SK-N-SH (cell line): ENCODE measurements around the gene SPRR2D. TPM values are rescaled to one million over a fixed set of nuclear protein-coding genes. Genes with fewer than 3 reads are reported as not detected.

Experiments used
- CTCF ChIA-PET: fragments of 300-600, 350-600 bp; formaldehyde crosslinking; extraction: SDS; loops from one replicate; lab custom pipeline; 2021; lab: Yijun Ruan, JAX
- POLR2A ChIA-PET: fragments of 350-600 bp; sonication (Branson Sonifier 250); formaldehyde crosslinking; extraction: SDS; loops from one replicate; lab custom pipeline; 2020; ENCODE audit warnings: antibody characterized with exemption, inconsistent platforms; lab: Yijun Ruan, JAX
- DNase-seq: peaks from one replicate; pipeline ENCODE4 v3.0.0; 2012
- H2AFZ ChIP-seq: fragments of 200-600 bp; sonication (generic); 2 replicates; pipeline ENCODE4 v1.8.1; 2016; ENCODE audit warnings: antibody characterized with exemption, mild to moderate bottlenecking, low read depth
- H3F3A ChIP-seq: fragments of 200-600 bp; sonication (generic); replicated peaks from 2 replicates; pipeline ENCODE3; 2016; ENCODE audit warnings: antibody characterized with exemption, mild to moderate bottlenecking; ENCODE audit not compliant: insufficient read depth
- H3K27ac ChIP-seq, 2 experiments: fragments of 200-500 bp in 1 of 2; fragments of 200-600 bp in 1 of 2; sonication (Bioruptor generic) in 1 of 2; sonication (generic), shearing (Covaris generic) in 1 of 2; 2 replicates each; pipeline versions ENCODE4 v1.5.1 to v1.6.1; 2014 to 2016; ENCODE audit warnings: low read depth in 2 of 2, inconsistent platforms in 1 of 2, low read length in 1 of 2, mild to moderate bottlenecking in 1 of 2, mixed read lengths in 1 of 2
- H3K27me3 ChIP-seq: fragments of 200-600 bp; sonication (generic), shearing (Covaris generic); 2 replicates; pipeline ENCODE4 v1.6.1; 2016; ENCODE audit warnings: mixed run types; ENCODE audit not compliant: insufficient read depth
- H3K36me3 ChIP-seq, 2 experiments: fragments of 200-500 bp in 1 of 2; fragments of 200-600 bp in 1 of 2; sonication (Bioruptor generic) in 1 of 2; sonication (generic) in 1 of 2; replicated peaks in 1 of 2; 2 replicates each; pipeline versions ENCODE3 to v1.5.1; 2014 to 2016; ENCODE audit warnings: low read length in 1 of 2, mild to moderate bottlenecking in 1 of 2; ENCODE audit not compliant: insufficient read depth in 2 of 2, control insufficient read depth in 1 of 2
- H3K4me1 ChIP-seq, 2 experiments: fragments of 200-500 bp in 1 of 2; fragments of 200-600 bp in 1 of 2; sonication (Bioruptor generic) in 1 of 2; sonication (generic), shearing (Covaris generic) in 1 of 2; 2 replicates each; pipeline versions ENCODE4 v1.5.1 to v1.6.1; 2014 to 2016; ENCODE audit warnings: low read depth in 1 of 2, low read length in 1 of 2, mixed run types in 1 of 2; ENCODE audit not compliant: insufficient read depth in 2 of 2, control insufficient read depth in 1 of 2
- H3K4me2 ChIP-seq: fragments of 200-600 bp; sonication (generic), shearing (Covaris generic); 2 replicates; pipeline ENCODE4 v1.6.1; 2017; ENCODE audit warnings: mixed run types
- H3K4me3 ChIP-seq, 2 experiments: fragments of 200-500 bp in 1 of 2; fragments of 200-600 bp in 1 of 2; sonication (Bioruptor generic) in 1 of 2; sonication (generic), shearing (Covaris generic) in 1 of 2; 2 replicates each; pipeline versions ENCODE4 v1.5.1 to v1.8.1; 2014 to 2016; ENCODE audit warnings: low read depth in 2 of 2, inconsistent platforms in 1 of 2, low read length in 1 of 2, mild to moderate bottlenecking in 1 of 2, mixed read lengths in 1 of 2, moderate library complexity in 1 of 2
- H3K79me2 ChIP-seq: fragments of 200-600 bp; sonication (generic); 2 replicates; pipeline ENCODE4 v1.8.1; 2017; ENCODE audit warnings: mild to moderate bottlenecking; ENCODE audit not compliant: insufficient read depth
- H3K9ac ChIP-seq: fragments of 200-600 bp; sonication (generic); 2 replicates; pipeline ENCODE4 v1.6.1; 2017; ENCODE audit warnings: mixed run types
- H3K9me2 ChIP-seq: fragments of 200-600 bp; sonication (generic); 2 replicates; pipeline ENCODE4 v1.6.1; 2017; ENCODE audit warnings: mixed run types
- H3K9me3 ChIP-seq: fragments of 200-600 bp; sonication (generic); 2 replicates; pipeline ENCODE4 v1.6.1; 2017; ENCODE audit warnings: mixed run types, mild to moderate bottlenecking, moderate library complexity
- H4K20me1 ChIP-seq: fragments of 200-600 bp; sonication (generic); 2 replicates; pipeline ENCODE4 v1.6.1; 2017; ENCODE audit warnings: mild to moderate bottlenecking, mixed run types; ENCODE audit not compliant: insufficient read depth
- EZH2phosphoT487 ChIP-seq: fragments of 200-600 bp; sonication (generic); IDR thresholded peaks from 2 replicates; pipeline ENCODE4 v1.6.1; 2017; ENCODE audit warnings: low read depth, mixed run types, mild to moderate bottlenecking, antibody characterized with exemption, moderate library complexity, borderline replicate concordance
- FOSL2 ChIP-seq: IDR thresholded peaks from 2 replicates; pipeline ENCODE4 v1.4.0; 2012; ENCODE audit warnings: low read depth, mild to moderate bottlenecking, moderate library complexity, borderline replicate concordance
- FOXJ3 ChIP-seq: sonication (generic); formaldehyde crosslinking; IDR thresholded peaks from 2 replicates; pipeline ENCODE4 v1.5.1; 2020; ENCODE audit warnings: mild to moderate bottlenecking, missing genetic modification reagents
- FOXM1 ChIP-seq: IDR thresholded peaks from 2 replicates; pipeline ENCODE4 v1.4.0; 2012; ENCODE audit warnings: low read depth, mild to moderate bottlenecking
- NRF1 ChIP-seq: IDR thresholded peaks from 2 replicates; pipeline ENCODE4 v1.6.1; 2012; ENCODE audit warnings: low read depth, mild to moderate bottlenecking, low read length
- PBX3 ChIP-seq: IDR thresholded peaks from 2 replicates; pipeline ENCODE4; 2012
- POLR2AphosphoS5 ChIP-seq: IDR thresholded peaks from 2 replicates; pipeline ENCODE4 v1.6.1; 2012; ENCODE audit warnings: low read depth, low read length
- RCOR1 ChIP-seq: fragments of 150-350 bp; IDR thresholded peaks from 2 replicates; pipeline ENCODE4 v1.6.1; 2017; ENCODE audit warnings: antibody characterized with exemption, low read length
- RFX5 ChIP-seq: IDR thresholded peaks from 2 replicates; pipeline ENCODE4 v1.6.1; 2012; ENCODE audit warnings: mild to moderate bottlenecking, improper control_type of control experiment, low read length
- SIN3A ChIP-seq: IDR thresholded peaks from 2 replicates; pipeline ENCODE4 v1.6.1; 2012; ENCODE audit warnings: low read depth, mild to moderate bottlenecking, low read length, moderate library complexity, borderline replicate concordance
- SMC3 ChIP-seq: IDR thresholded peaks from 2 replicates; pipeline ENCODE4 v1.6.1; 2012; ENCODE audit warnings: low read depth, low read length, improper control_type of control experiment
- TAF1 ChIP-seq: IDR thresholded peaks from 2 replicates; pipeline ENCODE4 v1.6.1; 2012; ENCODE audit warnings: low read depth, mild to moderate bottlenecking, low read length, moderate library complexity, borderline replicate concordance
- TEAD4 ChIP-seq: IDR thresholded peaks from 2 replicates; pipeline ENCODE4 v1.4.0; 2012; ENCODE audit warnings: mild to moderate bottlenecking, borderline replicate concordance; ENCODE audit not compliant: insufficient read depth
- WGBS: methylation state at CpG from one replicate; pipeline ENCODE4 v1.1.6; 2017; ENCODE audit warnings: low lambda C conversion rate; 5-methylcytosine and 5-hydroxymethylcytosine counted together
- polyA plus RNA-seq, 3 experiments: library from polyadenylated mRNA; depleted of rRNA; stranded (reverse); fragments of >200 nt; gene quantifications; 2 replicates each; pipeline ENCODE4 v1.2.3, GENCODE V29; 2012

Gene SPRR2D
- polyA plus RNA-seq, 1 of the 3 experiments (the other 2 are of a cell fraction), result not detected

GRCh38 chr1:153081736-153082135 lies 40.8 kb upstream of the SPRR2D start:
- CTCF ChIA-PET, result no interaction called here

GRCh38 chr1:153072806-153073726 lies 32.1 kb upstream of the SPRR2D start:
- no peaks in the 10 kb centered on the region for H3K27me3 ChIP-seq
- TF ChIP-seq RCOR1 (no peak), TEAD4 (no peak), SIN3A (no peak), FOXJ3 (CRISPR knock-in tag) (no peak), FOXM1 (no peak), RFX5 (no peak), TAF1 (no peak)
- H3K79me2 ChIP-seq, result no peaks in the 10 kb centered on the region
- no peak overlapping the region for H2AFZ ChIP-seq
- POLR2A ChIA-PET, result no interaction called here
- H3K9me3 ChIP-seq, result no peaks in the 10 kb centered on the region
- no peaks in the 10 kb centered on the region for H3F3A ChIP-seq
- H4K20me1 ChIP-seq, result no peaks in the 10 kb centered on the region
- H3K4me1 ChIP-seq, result no peaks in the 10 kb centered on the region
- no peaks in the 10 kb centered on the region for H3K36me3 ChIP-seq
- no peak overlapping the region for H3K27ac ChIP-seq
- 0% methylated on average over 5 of the region's 5 CpGs for WGBS
- H3K4me2 ChIP-seq, result no peak overlapping the region
- no peak for DNase-seq
- no peak overlapping the region for H3K4me3 ChIP-seq
- CTCF ChIA-PET, result no interaction called here
- no peaks in the 10 kb centered on the region for H3K9me2 ChIP-seq
- no peak overlapping the region for H3K9ac ChIP-seq

More at GRCh38 chr1:153081736-153082135, 40.8 kb upstream of the SPRR2D start:
- Histone ChIP-seq H3K36me3 (no peaks in the 10 kb centered on the region), H2AFZ (no peak overlapping the region), H3K9ac (no peak overlapping the region), H3K9me2 (no peaks in the 10 kb centered on the region), H3K4me3 (no peak overlapping the region), H3K27ac (no peak overlapping the region), H3K4me2 (no peak overlapping the region), H3K9me3 (no peaks in the 10 kb centered on the region), H3K4me1 (no peaks in the 10 kb centered on the region), H3K27me3 (no peaks in the 10 kb centered on the region), H3F3A (no peaks in the 10 kb centered on the region), H3K79me2 (no peaks in the 10 kb centered on the region), H4K20me1 (no peaks in the 10 kb centered on the region)
- POLR2A ChIA-PET, result no interaction called here
- TF ChIP-seq EZH2phosphoT487 (no peak), SMC3 (no peak), PBX3 (no peak), FOSL2 (no peak), POLR2AphosphoS5 (no peak), TAF1 (no peak), NRF1 (no peak)
- WGBS, result 6% methylated on average over 3 of the region's 3 CpGs
- DNase-seq, result no peak
